HL-60 (cell line): ENCODE measurements around the gene MIX23.

Experiments used
- DNase-seq, 2 experiments: peaks; one replicate each; pipeline ENCODE4 v3.0.0-alpha.2; 2010 to 2020; ENCODE audit warnings: low read depth in 1 of 2, low spot score in 1 of 2
- H3K27ac ChIP-seq: fragments of 250-450 bp; sonication (Bioruptor Pico); replicated peaks from 2 replicates; pipeline ENCODE4 v1.5.1; 2020; ENCODE audit warnings: mild to moderate bottlenecking, moderate library complexity
- H3K27me3 ChIP-seq: fragments of 250-450 bp; sonication (Bioruptor Pico); 2 replicates; pipeline ENCODE4 v1.5.1; 2021; ENCODE audit warnings: mild to moderate bottlenecking, moderate library complexity; ENCODE audit not compliant: insufficient read depth, poor library complexity, severe bottlenecking
- H3K4me3 ChIP-seq: replicated peaks from 2 replicates; pipeline ENCODE4 v1.5.1; 2011; ENCODE audit warnings: mild to moderate bottlenecking, control low read depth, low read length; ENCODE audit not compliant: insufficient read depth
- CTCF ChIP-seq: IDR thresholded peaks from one replicate; pipeline ENCODE4 v1.5.1; 2011; ENCODE audit warnings: low read length, control low read depth, inconsistent platforms; ENCODE audit not compliant: insufficient read depth
- GABPA ChIP-seq: IDR thresholded peaks from 2 replicates; pipeline ENCODE4 v1.6.1; 2012; ENCODE audit warnings: low read depth
- POLR2AphosphoS5 ChIP-seq: IDR thresholded peaks from 2 replicates; pipeline ENCODE4 v1.6.1; 2012; ENCODE audit warnings: low read depth
- REST ChIP-seq: IDR thresholded peaks from 2 replicates; pipeline ENCODE4 v1.6.1; 2012; ENCODE audit warnings: low read depth; ENCODE audit not compliant: insufficient replicate concordance
- SPI1 ChIP-seq: IDR thresholded peaks from 2 replicates; pipeline ENCODE4 v1.6.1; 2012; ENCODE audit warnings: low read depth, mild to moderate bottlenecking, borderline replicate concordance

The MIX23 gene

GRCh38 chr3:122421836-122422235 lies 38.8 kb upstream of the MIX23 start:
- H3K4me3 ChIP-seq, result no peak overlapping the region
- DNase-seq, result no peak
- H3K27me3 ChIP-seq, result no peaks in the 10 kb centered on the region
- TF ChIP-seq CTCF, result no peak
- no peak for TF ChIP-seq GABPA
- TF ChIP-seq SPI1, result no peak
- TF ChIP-seq POLR2AphosphoS5, result no peak
- TF ChIP-seq REST, result no peak
- H3K27ac ChIP-seq, result no peak overlapping the region

GRCh38 chr3:122421101-122421500 lies 38.1 kb upstream of the MIX23 start:
- Histone ChIP-seq H3K27me3 (no peaks in the 10 kb centered on the region), H3K4me3 (no peak overlapping the region), H3K27ac (no peak overlapping the region)
- TF ChIP-seq POLR2AphosphoS5, result no peak
- no peak for TF ChIP-seq SPI1
- no peak for TF ChIP-seq CTCF
- TF ChIP-seq GABPA, result no peak
- no peak for TF ChIP-seq REST
- DNase-seq, result no peak

GRCh38 chr3:122416966-122417365 lies 33.9 kb upstream of the MIX23 start:
- TF ChIP-seq SPI1 (no peak), REST (no peak), GABPA (no peak), POLR2AphosphoS5 (no peak), CTCF (no peak)
- no peaks in the 10 kb centered on the region for H3K27me3 ChIP-seq
- H3K4me3 ChIP-seq, result peak overlapping the region; percentile 55
- DNase-seq, result no peak
- H3K27ac ChIP-seq, result peak overlapping the region; percentile 86
